ENCODE measurements around the gene GDE1.
"Not testable (repeated sequence)": the region's sequence is repeated elsewhere in the genome, so short reads cannot be mapped to it uniquely, and the experiment has no call there.

The GDE1 gene

DNA sequence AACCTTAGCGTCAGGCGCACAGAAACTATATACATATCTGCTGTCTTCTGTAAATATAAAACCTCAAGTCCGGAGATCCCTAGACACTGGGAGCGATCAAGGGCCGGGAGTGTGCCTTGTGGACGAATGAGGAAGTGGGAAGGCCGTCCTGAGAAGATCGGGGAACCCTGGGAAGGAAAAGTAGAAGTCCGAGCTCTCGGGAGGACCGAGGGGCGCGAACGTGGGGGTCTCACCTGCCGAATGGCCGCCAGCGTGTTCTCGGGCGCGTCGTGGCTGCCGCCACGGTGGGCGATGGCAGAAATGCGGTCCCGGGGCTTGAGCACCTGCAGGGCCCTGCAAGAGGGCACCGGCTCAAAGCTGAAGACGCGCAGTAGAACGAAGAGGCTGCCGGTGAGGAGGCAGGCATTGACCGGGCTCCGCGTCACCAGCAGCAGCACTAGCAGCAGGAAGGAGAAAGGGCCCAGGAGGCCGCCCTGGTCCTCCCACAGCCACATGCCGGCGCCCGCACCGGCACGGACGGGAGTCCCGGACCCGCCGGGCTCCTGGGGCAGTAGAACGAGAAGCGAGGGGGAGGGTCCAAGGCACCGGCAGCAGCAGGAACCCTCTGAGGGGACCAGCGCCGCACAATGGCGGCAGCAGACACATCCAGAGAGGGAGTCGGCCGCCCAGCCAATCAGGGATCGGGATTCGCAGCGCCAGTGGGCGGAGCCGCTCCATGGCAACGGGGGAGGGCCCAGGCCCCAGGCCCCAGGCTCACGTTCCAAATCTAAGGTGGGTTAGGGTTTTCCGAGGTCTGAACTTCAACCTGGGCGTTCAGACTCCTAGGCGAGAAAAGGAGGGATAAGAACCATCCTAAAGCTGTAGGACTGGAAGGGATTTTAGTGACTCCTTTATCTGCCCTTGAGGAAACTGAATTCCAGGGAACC lies at the start of gene GDE1:
GDE1 (minus strand) TSS at position 628 of the 926 bp plus-strand sequence; CDS start at position 494, 134 bp downstream.
- DNase-seq (ENCODE audit: low spot score), result peak; percentile 92

- DNase-seq (ENCODE audit: low spot score), result no peak
Measured at GRCh38 chr16:19567560-19567959, 45.7 kb upstream of the GDE1 start.

DNA sequence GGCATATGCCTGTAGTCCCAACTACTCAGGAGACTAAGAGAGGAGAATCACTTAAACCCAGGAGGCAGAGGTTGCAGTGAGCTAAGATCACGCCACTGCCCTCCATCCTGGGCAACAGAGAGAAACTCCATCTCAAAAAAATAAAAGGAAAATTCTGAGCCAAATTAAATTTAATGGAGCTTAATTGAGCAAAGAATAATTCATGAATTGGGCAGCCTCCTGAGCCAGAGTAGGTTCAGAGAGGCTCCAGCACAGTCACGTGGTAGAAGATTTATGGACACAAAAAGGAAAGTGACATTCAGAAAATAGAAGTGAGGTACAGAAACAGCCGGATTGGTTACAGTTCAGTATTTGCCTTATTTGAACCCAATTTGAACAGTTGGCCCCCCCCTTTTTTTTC lies 44.5 kb upstream of the GDE1 start:
- DNase-seq (ENCODE audit: low spot score), result no peak

GRCh38 chr16:19563377-19563776 lies 41.5 kb upstream of the GDE1 start:
- DNase-seq (ENCODE audit: low spot score), result no peak

- no peak for DNase-seq (ENCODE audit: low spot score)
Measured at GRCh38 chr16:19560078-19560477, 38.2 kb upstream of the GDE1 start.

GRCh38 chr16:19559242-19559910 lies 37.5 kb upstream of the GDE1 start:
- peak; percentile 40 for DNase-seq (ENCODE audit: low spot score)

GRCh38 chr16:19555938-19556771 lies 34.3 kb upstream of the GDE1 start:
- DNase-seq (ENCODE audit: low spot score), result no peak

DNA sequence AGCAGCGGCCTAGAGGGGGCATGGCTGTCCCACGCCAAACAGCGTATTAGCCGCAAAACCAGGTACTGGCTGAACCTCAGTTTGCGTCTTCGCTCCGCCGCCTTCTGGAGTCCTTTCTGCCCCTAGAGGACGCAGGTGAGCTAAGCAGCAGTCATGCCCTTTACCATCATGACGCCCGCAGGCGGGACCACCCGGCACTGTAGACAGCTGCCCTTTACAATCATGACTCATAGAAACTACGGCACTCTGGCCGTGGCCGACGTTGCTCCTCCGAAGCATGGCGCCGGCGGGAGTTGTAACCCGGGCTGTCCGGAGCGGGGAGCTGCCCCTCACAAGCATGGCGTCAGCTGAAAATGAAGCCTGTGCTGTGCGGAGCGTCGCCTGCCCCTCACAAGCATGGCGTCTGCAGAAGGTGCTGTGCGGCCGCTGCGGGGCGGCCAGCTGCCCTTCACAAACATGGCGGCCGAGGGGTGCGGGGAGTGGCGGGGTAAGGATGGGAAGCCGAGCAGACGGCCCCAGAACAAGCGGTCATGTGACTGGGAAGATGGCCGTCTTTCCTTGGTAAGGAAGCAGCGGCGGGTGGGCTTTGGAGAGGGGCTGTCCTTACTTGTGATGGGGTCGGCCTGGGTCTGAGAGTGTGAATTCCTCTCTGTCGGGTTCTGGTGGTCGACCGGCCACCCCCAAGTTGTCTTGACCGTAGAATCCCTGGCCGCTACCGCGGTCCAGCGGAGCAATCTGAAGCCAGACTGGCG lies 33.5 kb upstream of the GDE1 start, which contains the start of gene VPS35L:
VPS35L (plus strand) TSS at position 518 of the 752 bp plus-strand sequence; CDS start at position 545, 27 bp downstream.
- DNase-seq (ENCODE audit: low spot score), result peak; percentile 92

DNA sequence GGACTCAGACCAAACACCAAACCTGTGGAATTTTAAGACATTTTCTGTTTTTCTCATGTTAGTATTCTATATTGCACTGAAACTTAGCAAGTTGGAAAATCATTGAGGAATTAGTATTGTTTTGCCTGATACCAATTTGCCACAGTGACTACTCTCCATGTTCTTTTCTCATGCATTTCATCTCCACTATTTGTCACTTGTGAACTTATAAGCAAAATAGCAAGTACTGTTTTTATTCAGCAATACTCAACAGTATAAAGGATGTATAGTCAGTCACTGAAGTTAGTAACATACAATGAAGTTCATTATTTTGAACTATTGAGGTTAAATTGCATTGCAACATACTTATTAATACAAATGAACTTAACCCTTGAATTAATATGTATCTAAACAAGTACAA lies 27.8 kb upstream of the GDE1 start:
- no peak for DNase-seq (ENCODE audit: low spot score)

- DNase-seq (ENCODE audit: low spot score), result no peak
Measured at GRCh38 chr16:19548144-19548543, 26.2 kb upstream of the GDE1 start.

DNA sequence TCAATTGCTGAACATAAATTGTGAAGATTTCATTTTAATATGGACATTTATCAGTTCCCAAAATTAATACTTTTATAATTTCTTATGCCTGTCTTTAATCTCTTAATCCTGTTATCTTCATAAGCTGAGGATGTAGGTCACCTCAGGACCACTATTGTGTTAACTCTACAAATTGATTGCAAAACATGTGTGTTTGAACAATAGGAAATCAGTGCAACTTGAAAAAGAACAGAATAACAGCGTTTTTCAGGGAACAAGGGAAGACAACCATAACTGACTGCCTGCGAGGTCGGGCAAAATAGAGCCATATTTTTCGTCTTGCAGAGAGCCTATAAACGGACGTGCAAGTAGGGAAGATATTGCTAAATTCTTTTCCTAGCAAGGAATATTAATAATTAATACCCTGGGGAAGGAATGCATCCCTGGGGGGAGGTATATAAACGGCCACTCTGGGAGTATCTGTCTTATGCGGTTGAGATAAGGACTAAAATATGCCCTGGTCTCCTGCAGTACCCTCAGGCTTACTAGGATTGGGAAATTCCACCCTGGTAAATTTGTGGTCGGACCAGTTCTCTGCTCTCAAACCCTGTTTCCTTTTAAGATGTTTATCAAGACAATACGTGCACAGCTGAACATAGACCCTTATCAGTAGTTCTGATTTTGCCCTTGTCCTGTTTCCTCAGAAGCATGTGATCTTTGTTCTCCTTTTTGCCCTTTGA lies 21.5 kb upstream of the GDE1 start:
- DNase-seq (ENCODE audit: low spot score), result not testable (repeated sequence)

GRCh38 chr16:19542138-19542821 lies 20.4 kb upstream of the GDE1 start:
- DNase-seq (ENCODE audit: low spot score), result peak; percentile 43

GRCh38 chr16:19540241-19540970 lies 18.5 kb upstream of the GDE1 start:
- DNase-seq (ENCODE audit: low spot score), result no peak

GRCh38 chr16:19532601-19533000 lies 10.7 kb upstream of the GDE1 start:
- no peak for DNase-seq (ENCODE audit: low spot score)

GRCh38 chr16:19528666-19529065 lies 6.8 kb upstream of the GDE1 start:
- DNase-seq (ENCODE audit: low spot score), result no peak

DNA sequence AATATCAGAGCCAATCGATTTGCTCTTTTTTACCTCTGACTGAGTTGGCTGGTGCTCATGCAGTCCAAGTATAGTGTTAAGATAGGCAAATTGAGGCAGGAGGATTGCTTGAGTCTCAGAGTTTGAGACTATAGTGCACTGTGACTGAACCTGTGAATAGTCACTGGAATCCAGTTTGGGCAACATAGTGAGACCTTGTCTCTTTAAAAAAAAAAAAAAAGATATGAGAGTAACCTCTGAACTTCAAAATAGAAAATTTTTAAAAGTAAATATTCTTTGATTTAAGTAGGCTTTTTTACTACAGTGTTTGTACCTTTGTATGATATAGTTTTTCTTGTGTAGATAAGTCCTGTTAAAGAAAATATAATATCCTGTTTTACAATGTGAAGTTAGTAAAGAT lies 5.3 kb upstream of the GDE1 start:
- no peak for DNase-seq (ENCODE audit: low spot score)

- no peak for DNase-seq (ENCODE audit: low spot score)
Measured at GRCh38 chr16:19525385-19525723, 3.5 kb upstream of the GDE1 start.

- DNase-seq (ENCODE audit: low spot score), result no peak
Measured at GRCh38 chr16:19524616-19525384, 2.9 kb upstream of the GDE1 start.

- DNase-seq (ENCODE audit: low spot score), result no peak
Measured at GRCh38 chr16:19524356-19524615, 2.4 kb upstream of the GDE1 start.
